ENCODE data around the gene AOC3. TPM values are rescaled to one million over a fixed set of nuclear protein-coding genes. Genes with fewer than 3 reads are reported as not detected.

The AOC3 gene
- total RNA-seq (2014; rRNA removed) (0.26 and 0.35 TPM in 2 replicates), Bru-seq, nascent RNA (percentile 30 among the genes with signal in this experiment), BruChase-seq, experiment 1, labeled RNA remaining after a 6-hour chase (percentile 76 among the genes with signal in this experiment), BruChase-seq, experiment 2, labeled RNA remaining after a 2-hour chase (percentile 61 among the genes with signal in this experiment)
- long read RNA-seq = 0 reads

GRCh38 chr17:42850954-42851353 is at the start of gene AOC3:
Gene AOC3 (plus strand): TSS chr17:42851199. CDS start chr17:42851344, 145 bp downstream.
- no peak for DNase-seq
- no peaks in the 10 kb centered on the region for H3K79me2 ChIP-seq (ENCODE audit: low read length)
- no peak within 1 kb of the TSS for H3K4me3 ChIP-seq (ENCODE audit: low read length)
- H3K9me2 ChIP-seq (replicated peaks; ENCODE audit: low read length) = no peaks in the 10 kb centered on the region
- no peaks in the 10 kb centered on the region for H4K20me1 ChIP-seq (ENCODE audit: low read length)
- no peaks in the 10 kb centered on the region for H3K27me3 ChIP-seq (ENCODE audit: low read length)
- no peaks in the 10 kb centered on the region for H3K36me3 ChIP-seq (ENCODE audit: low read depth, low read length)
- POLR2A ChIA-PET (ENCODE audit: unreplicated experiment) = no interaction called here
- H3K9ac ChIP-seq (ENCODE audit: low read length) = no peak within 1 kb of the TSS
- H3F3A ChIP-seq (ENCODE audit: low read length, unreplicated experiment) = no peaks in the 10 kb centered on the region
- no peaks in the 10 kb centered on the region for H3K4me1 ChIP-seq (ENCODE audit: insufficient read depth, low read length)
- CTCF ChIA-PET = no interaction called here
- no peaks in the 10 kb centered on the region for H3K9me3 ChIP-seq (ENCODE audit: low read length)
- BruUV-seq (replicated peaks) = no TSS peak
- no peak within 1 kb of the TSS for H3K4me2 ChIP-seq (ENCODE audit: low read length)
- ATAC-seq = no peak
- intact Hi-C loops (cut with micrococcal nuclease) = no loop called here
- H2AFZ ChIP-seq (ENCODE audit: low read length) = no peak within 1 kb of the TSS
- H3K27ac ChIP-seq (ENCODE audit: low read length) = no peak within 1 kb of the TSS
- TF ChIP-seq EZH2phosphoT487 (IDR thresholded peaks at IDR 0.05; ENCODE audit: borderline replicate concordance, low read length) (no peak), EZH2 (IDR thresholded peaks at IDR 0.05; ENCODE audit: low read length, unreplicated experiment) (no peak), CTCF (conservative IDR thresholded peaks at IDR 0.05; ENCODE audit: low read depth, low read length) (no peak)

- no peaks in the 10 kb centered on the region for H3K9me3 ChIP-seq (ENCODE audit: low read length)
- peaks cover under 1% of the 10 kb centered on the region; the same call in 1 of the 2 replicates for H3K79me2 ChIP-seq (ENCODE audit: low read length)
- ATAC-seq (peak; percentile 52), DNase-seq (peak; percentile 42)
- H3F3A ChIP-seq (ENCODE audit: low read length, unreplicated experiment) = no peaks in the 10 kb centered on the region
- H3K27me3 ChIP-seq (ENCODE audit: low read length) = no peaks in the 10 kb centered on the region
- ChIA-PET CTCF (interaction anchor here (0.8 kb wide), 1 partner anchor 20 kb away, joined by 3 read pairs; the partner anchor contains the start of gene BECN1), POLR2A (ENCODE audit: unreplicated experiment) (no interaction called here)
- H3K4me2 ChIP-seq (ENCODE audit: low read length) = peak overlapping the region; percentile 40; the same call in 1 of the 2 replicates
- no peaks in the 10 kb centered on the region for H4K20me1 ChIP-seq (ENCODE audit: low read length)
- H3K9ac ChIP-seq (ENCODE audit: low read length) = no peak overlapping the region
- H3K4me1 ChIP-seq (ENCODE audit: insufficient read depth, low read length) = peaks cover 14% of the 10 kb centered on the region
- no peak overlapping the region for H3K4me3 ChIP-seq (ENCODE audit: low read length)
- H3K27ac ChIP-seq (ENCODE audit: low read length) = 0 out of 2 replicates have a peak overlapping the region, but pooled peaks have one; percentile 11
- BruUV-seq (replicated peaks) = no TSS peak
- no peaks in the 10 kb centered on the region for H3K9me2 ChIP-seq (replicated peaks; ENCODE audit: low read length)
- TF ChIP-seq EZH2 (IDR thresholded peaks at IDR 0.05; ENCODE audit: low read length, unreplicated experiment) (no peak), EZH2phosphoT487 (IDR thresholded peaks at IDR 0.05; ENCODE audit: borderline replicate concordance, low read length) (no peak), CTCF (conservative IDR thresholded peaks at IDR 0.05; ENCODE audit: low read depth, low read length) (no peak)
- intact Hi-C loops (cut with micrococcal nuclease) = loop anchor here (2.0 kb wide), 2 partner anchors 18 to 28 kb away; no protein-coding TSS in a partner anchor
- H3K36me3 ChIP-seq (ENCODE audit: low read depth, low read length) = no peaks in the 10 kb centered on the region
- H2AFZ ChIP-seq (ENCODE audit: low read length) = no peak overlapping the region
Measured at GRCh38 chr17:42803074-42803883, 47.7 kb upstream of the AOC3 start.
